IPS-18c (cell line): ENCODE measurements around the gene CHCHD10.

Experiments used
- H3K4me3 ChIP-seq: 2 replicates; pipeline ENCODE4 v1.7.0; 2013; ENCODE audit warnings: low read depth, mild to moderate bottlenecking, low read length, moderate library complexity; ENCODE audit not compliant: insufficient read depth
- H3K9me3 ChIP-seq: one replicate; pipeline ENCODE4 v1.6.1; 2013; ENCODE audit warnings: mild to moderate bottlenecking, low read length, moderate library complexity; ENCODE audit not compliant: control insufficient read depth, insufficient read depth

Gene CHCHD10

GRCh38 chr22:23790819-23791737 lies 23.3 kb upstream of the CHCHD10 start:
- H3K4me3 ChIP-seq: no peak overlapping the region
- no peaks in the 10 kb centered on the region for H3K9me3 ChIP-seq

GRCh38 chr22:23789638-23790037 lies 21.9 kb upstream of the CHCHD10 start:
- Histone ChIP-seq H3K4me3 (no peak overlapping the region), H3K9me3 (no peaks in the 10 kb centered on the region)

- Histone ChIP-seq H3K4me3 (no peak overlapping the region), H3K9me3 (no peaks in the 10 kb centered on the region)
Measured at GRCh38 chr22:23789121-23789520, 21.3 kb upstream of the CHCHD10 start.

GRCh38 chr22:23787910-23788309 lies 20.1 kb upstream of the CHCHD10 start:
- H3K9me3 ChIP-seq: no peaks in the 10 kb centered on the region
- peak overlapping the region; percentile 98 for H3K4me3 ChIP-seq

GRCh38 chr22:23787600-23787896 lies 19.8 kb upstream of the CHCHD10 start:
- Histone ChIP-seq H3K9me3 (no peaks in the 10 kb centered on the region), H3K4me3 (peak overlapping the region; percentile 98)

- H3K4me3 ChIP-seq: peak within 1 kb of the TSS; percentile 98
- no peaks in the 10 kb centered on the region for H3K9me3 ChIP-seq
Measured at GRCh38 chr22:23786752-23787599, 19.2 kb upstream of the CHCHD10 start, which contains the start of gene SMARCB1. Gene SMARCB1, plus strand, starts transcription at chr22:23786966. Its CDS starts 204 bp downstream, at chr22:23787170.

- peak overlapping the region; percentile 98 for H3K4me3 ChIP-seq
- no peaks in the 10 kb centered on the region for H3K9me3 ChIP-seq
Measured at GRCh38 chr22:23786261-23786710, 18.5 kb upstream of the CHCHD10 start.

GRCh38 chr22:23784215-23784732 lies 16.5 kb upstream of the CHCHD10 start:
- H3K9me3 ChIP-seq: no peaks in the 10 kb centered on the region
- no peak overlapping the region for H3K4me3 ChIP-seq

GRCh38 chr22:23783265-23784150 lies 15.7 kb upstream of the CHCHD10 start:
- Histone ChIP-seq H3K4me3 (no peak overlapping the region), H3K9me3 (no peaks in the 10 kb centered on the region)

GRCh38 chr22:23782703-23783102 lies 14.9 kb upstream of the CHCHD10 start:
- no peak overlapping the region for H3K4me3 ChIP-seq
- H3K9me3 ChIP-seq: no peaks in the 10 kb centered on the region

GRCh38 chr22:23782252-23782651 lies 14.5 kb upstream of the CHCHD10 start:
- no peaks in the 10 kb centered on the region for H3K9me3 ChIP-seq
- no peak overlapping the region for H3K4me3 ChIP-seq

- no peak overlapping the region for H3K4me3 ChIP-seq
- no peaks in the 10 kb centered on the region for H3K9me3 ChIP-seq
Measured at GRCh38 chr22:23781511-23782183, 13.9 kb upstream of the CHCHD10 start.

GRCh38 chr22:23781065-23781464 lies 13.3 kb upstream of the CHCHD10 start:
- Histone ChIP-seq H3K9me3 (no peaks in the 10 kb centered on the region), H3K4me3 (no peak overlapping the region)

GRCh38 chr22:23780146-23780748 lies 12.5 kb upstream of the CHCHD10 start:
- Histone ChIP-seq H3K4me3 (no peak overlapping the region), H3K9me3 (no peaks in the 10 kb centered on the region)

GRCh38 chr22:23779731-23780130 lies 12.0 kb upstream of the CHCHD10 start:
- no peak overlapping the region for H3K4me3 ChIP-seq
- no peaks in the 10 kb centered on the region for H3K9me3 ChIP-seq

GRCh38 chr22:23779083-23779482 lies 11.3 kb upstream of the CHCHD10 start:
- Histone ChIP-seq H3K9me3 (no peaks in the 10 kb centered on the region), H3K4me3 (no peak overlapping the region)
